ENCODE results near the gene JMJD1C.

Gene JMJD1C

GRCh38 chr10:63466144-63466935 lies 563 bp upstream of the JMJD1C start:
- Histone ChIP-seq H3K36me3 (replicated peaks; ENCODE audit: low read depth, low read length) (no peaks in the 10 kb centered on the region), H3K27me3 (ENCODE audit: low read depth, low read length) (no peaks in the 10 kb centered on the region), H3K79me2 (ENCODE audit: low read length) (peaks cover 7% of the 10 kb centered on the region), H3K9me3 (ENCODE audit: insufficient read depth, low read length) (no peaks in the 10 kb centered on the region), H2AFZ (ENCODE audit: low read depth, low read length) (no peak overlapping the region), H3K9ac (ENCODE audit: low read length) (peak overlapping the region; percentile 74), H4K20me1 (ENCODE audit: insufficient read depth, low read length) (peaks cover 18% of the 10 kb centered on the region), H3K27ac (ENCODE audit: low read length) (no peak overlapping the region), H3K4me1 (ENCODE audit: low read length) (peaks cover 17% of the 10 kb centered on the region; the same call in 1 of the 2 replicates), H3K4me2 (ENCODE audit: low read length) (peak overlapping the region; percentile 67), H3K4me3 (ENCODE audit: low read length) (peak overlapping the region; percentile 92)
- TF ChIP-seq EZH2phosphoT487 (IDR thresholded peaks at IDR 0.05; ENCODE audit: low read depth) (no peak), CTCF (IDR thresholded peaks at IDR 0.05; ENCODE audit: low read depth, low read length) (no peak)

GRCh38 chr10:63464402-63465292 lies 1.1 kb downstream of the JMJD1C start:
- Histone ChIP-seq H4K20me1 (ENCODE audit: insufficient read depth, low read length) (peaks cover 10% of the 10 kb centered on the region), H3K79me2 (ENCODE audit: low read length) (peaks cover 7% of the 10 kb centered on the region), H3K27ac (ENCODE audit: low read length) (no peak overlapping the region), H3K4me2 (ENCODE audit: low read length) (peak overlapping the region; percentile 67), H3K9me3 (ENCODE audit: insufficient read depth, low read length) (no peaks in the 10 kb centered on the region), H3K9ac (ENCODE audit: low read length) (peak overlapping the region; percentile 74), H3K27me3 (ENCODE audit: low read depth, low read length) (no peaks in the 10 kb centered on the region), H3K4me3 (ENCODE audit: low read length) (peak overlapping the region; percentile 92), H2AFZ (ENCODE audit: low read depth, low read length) (peak overlapping the region; percentile 17; the same call in 1 of the 2 replicates), H3K4me1 (ENCODE audit: low read length) (peaks cover 9% of the 10 kb centered on the region; the same call in 1 of the 2 replicates), H3K36me3 (replicated peaks; ENCODE audit: low read depth, low read length) (no peaks in the 10 kb centered on the region)
- no peak for TF ChIP-seq EZH2phosphoT487 (IDR thresholded peaks at IDR 0.05; ENCODE audit: low read depth)

- Histone ChIP-seq H3K4me1 (ENCODE audit: low read length) (peaks cover 9% of the 10 kb centered on the region; the same call in 1 of the 2 replicates), H2AFZ (ENCODE audit: low read depth, low read length) (no peak overlapping the region), H3K4me2 (ENCODE audit: low read length) (no peak overlapping the region), H3K9ac (ENCODE audit: low read length) (no peak overlapping the region), H3K4me3 (ENCODE audit: low read length) (no peak overlapping the region), H3K27ac (ENCODE audit: low read length) (no peak overlapping the region), H3K36me3 (replicated peaks; ENCODE audit: low read depth, low read length) (no peaks in the 10 kb centered on the region), H3K27me3 (ENCODE audit: low read depth, low read length) (no peaks in the 10 kb centered on the region), H3K9me3 (ENCODE audit: insufficient read depth, low read length) (no peaks in the 10 kb centered on the region), H4K20me1 (ENCODE audit: insufficient read depth, low read length) (peaks cover 10% of the 10 kb centered on the region), H3K79me2 (ENCODE audit: low read length) (peaks cover 7% of the 10 kb centered on the region)
- no peak for TF ChIP-seq EZH2phosphoT487 (IDR thresholded peaks at IDR 0.05; ENCODE audit: low read depth)
- no peak for TF ChIP-seq CTCF (IDR thresholded peaks at IDR 0.05; ENCODE audit: low read depth, low read length)
These were observed 3.3 kb downstream of the JMJD1C start for GRCh38 chr10:63462442-63462841.

GRCh38 chr10:63458177-63458576 lies 7.6 kb downstream of the JMJD1C start:
- Histone ChIP-seq H3K4me3 (ENCODE audit: low read length) (no peak overlapping the region), H3K27me3 (ENCODE audit: low read depth, low read length) (no peaks in the 10 kb centered on the region), H3K9ac (ENCODE audit: low read length) (no peak overlapping the region), H2AFZ (ENCODE audit: low read depth, low read length) (no peak overlapping the region), H3K27ac (ENCODE audit: low read length) (no peak overlapping the region), H3K79me2 (ENCODE audit: low read length) (no peaks in the 10 kb centered on the region; the same call in 1 of the 2 replicates), H3K9me3 (ENCODE audit: insufficient read depth, low read length) (no peaks in the 10 kb centered on the region), H3K36me3 (replicated peaks; ENCODE audit: low read depth, low read length) (no peaks in the 10 kb centered on the region), H4K20me1 (ENCODE audit: insufficient read depth, low read length) (no peaks in the 10 kb centered on the region), H3K4me1 (ENCODE audit: low read length) (no peaks in the 10 kb centered on the region), H3K4me2 (ENCODE audit: low read length) (no peak overlapping the region)
- TF ChIP-seq EZH2phosphoT487 (IDR thresholded peaks at IDR 0.05; ENCODE audit: low read depth): no peak
